Activated CD4-positive, alpha-beta T cell treated with anti-CD3 and anti-CD28 coated beads, Interleukin-2, amount 10 ng/mL, durations not matched to agents 24 days and 14 days (primary cell): Measurements from ENCODE around the gene CDH6. TPM values are rescaled to one million over a fixed set of nuclear protein-coding genes. Genes with fewer than 3 reads are reported as not detected.

Source experiments
- DNase-seq: peaks from one replicate; pipeline ENCODE4 v3.0.0; 2022
- H3K27ac Mint-ChIP-seq: one replicate; pipeline ENCODE4 v1.8.0; 2022; ENCODE audit warnings: mild to moderate bottlenecking, mixed read lengths
- H3K27me3 Mint-ChIP-seq: one replicate; pipeline ENCODE4 v1.8.0; 2022; ENCODE audit warnings: mixed read lengths
- H3K36me3 Mint-ChIP-seq: one replicate; pipeline ENCODE4 v1.8.0; 2022; ENCODE audit warnings: low read depth, mild to moderate bottlenecking, mixed read lengths
- H3K4me1 Mint-ChIP-seq: one replicate; pipeline ENCODE4 v1.8.0; 2021; ENCODE audit warnings: mixed read lengths
- H3K4me3 Mint-ChIP-seq: one replicate; pipeline ENCODE4 v1.8.0; 2022; ENCODE audit warnings: mild to moderate bottlenecking, moderate library complexity, mixed read lengths
- H3K9me3 Mint-ChIP-seq: one replicate; pipeline ENCODE4 v1.8.0; 2021; ENCODE audit warnings: mixed read lengths
- intact Hi-C: fragments of 100-400 bp; cut with micrococcal nuclease; formaldehyde crosslinking; loops from one replicate; pipeline ENCODE4 v1.15.1; 2023
- total RNA-seq: library from RNA; stranded (reverse); gene quantifications from 2 replicates; pipeline ENCODE4 v1.2.3, GENCODE V29; 2022

CDH6 gene
- total RNA-seq: not detected in 2 replicates

DNA sequence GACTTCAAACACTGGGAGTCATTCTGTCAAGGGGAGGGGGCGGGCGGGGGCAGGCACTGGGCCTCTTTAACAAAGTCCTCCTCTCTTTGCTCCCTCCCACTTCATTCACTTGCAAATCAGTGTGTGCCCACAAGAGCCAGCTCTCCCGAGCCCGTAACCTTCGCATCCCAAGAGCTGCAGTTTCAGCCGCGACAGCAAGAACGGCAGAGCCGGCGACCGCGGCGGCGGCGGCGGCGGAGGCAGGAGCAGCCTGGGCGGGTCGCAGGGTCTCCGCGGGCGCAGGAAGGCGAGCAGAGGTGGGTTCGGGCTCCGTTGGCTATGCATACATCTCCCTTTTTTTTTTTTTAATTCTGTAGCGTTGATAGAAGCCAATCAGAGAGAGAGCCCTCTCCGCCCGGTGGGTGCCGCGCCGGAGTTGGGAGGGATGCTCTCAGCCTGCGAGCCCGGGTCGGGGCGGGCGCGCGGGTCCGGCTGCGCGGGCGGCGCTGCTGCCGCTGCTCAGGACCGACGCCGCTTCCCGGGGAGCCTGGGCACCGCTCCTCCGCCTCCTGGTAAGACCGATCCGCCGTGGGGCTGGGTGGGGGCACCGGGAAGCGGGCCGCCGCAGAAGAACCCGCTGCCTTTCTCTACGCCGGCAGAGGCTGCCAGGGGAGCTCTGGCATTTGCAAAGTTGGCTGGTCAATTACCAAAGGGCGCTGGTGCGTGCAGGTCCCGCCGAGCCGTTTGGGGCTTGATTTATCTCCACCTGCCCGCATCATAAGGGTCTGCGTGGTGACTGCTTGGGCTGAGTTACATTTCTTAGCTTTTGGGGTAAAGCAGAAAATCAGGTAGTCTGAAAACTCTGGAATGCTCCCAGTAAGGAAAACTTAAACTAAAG is at the start of gene CDH6:
Gene CDH6 (plus strand): TSS at position 96 of the 877 bp plus-strand sequence. CDS start 73,788 bp downstream, outside the sequence.
- Mint-ChIP-seq H3K27ac (no peak within 1 kb of the TSS), H3K9me3 (peaks cover 3% of the 10 kb centered on the region), H3K27me3 (peaks cover 40% of the 10 kb centered on the region), H3K4me3 (no peak within 1 kb of the TSS), H3K4me1 (no peaks in the 10 kb centered on the region), H3K36me3 (no peaks in the 10 kb centered on the region)
- DNase-seq: no peak
- intact Hi-C loops: no loop called here

DNA sequence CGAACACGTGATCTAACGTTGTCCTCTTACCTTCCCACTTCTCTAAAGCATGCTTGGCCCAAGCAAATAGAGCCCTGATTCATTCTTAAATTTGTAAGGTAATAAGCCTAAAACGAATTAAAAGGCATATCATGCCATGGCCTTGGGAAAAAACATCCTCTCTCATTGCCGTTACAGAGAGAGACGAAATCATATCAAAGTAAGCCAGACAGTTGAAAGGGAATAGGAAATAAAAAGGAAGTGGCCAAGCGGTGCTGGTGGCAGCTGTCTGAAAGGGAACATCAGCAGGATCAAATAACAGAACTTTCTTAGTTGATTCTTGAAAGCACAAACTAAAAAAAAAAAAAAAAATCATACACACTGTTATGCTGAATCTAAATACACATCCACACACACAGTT is 49.1 kb upstream of the CDH6 start:
- Mint-ChIP-seq H3K27ac (no peak overlapping the region), H3K4me1 (no peaks in the 10 kb centered on the region), H3K27me3 (no peaks in the 10 kb centered on the region), H3K36me3 (no peaks in the 10 kb centered on the region), H3K9me3 (no peaks in the 10 kb centered on the region), H3K4me3 (no peak overlapping the region)
- intact Hi-C loops: no loop called here
- DNase-seq: no peak

- Mint-ChIP-seq H3K4me3 (no peak overlapping the region), H3K27ac (no peak overlapping the region), H3K36me3 (no peaks in the 10 kb centered on the region), H3K9me3 (no peaks in the 10 kb centered on the region), H3K27me3 (no peaks in the 10 kb centered on the region), H3K4me1 (no peaks in the 10 kb centered on the region)
- intact Hi-C loops: no loop called here
- DNase-seq: no peak
These were observed 44.5 kb upstream of the CDH6 start for GRCh38 chr5:31148959-31149475.

GRCh38 chr5:31153521-31153920 is 40.0 kb upstream of the CDH6 start:
- no peak for DNase-seq
- Mint-ChIP-seq H3K36me3 (no peaks in the 10 kb centered on the region), H3K4me3 (no peak overlapping the region), H3K9me3 (no peaks in the 10 kb centered on the region), H3K4me1 (no peaks in the 10 kb centered on the region), H3K27me3 (no peaks in the 10 kb centered on the region), H3K27ac (no peak overlapping the region)
- intact Hi-C loops: no loop called here

- Mint-ChIP-seq H3K27ac (no peak overlapping the region), H3K4me3 (no peak overlapping the region), H3K36me3 (no peaks in the 10 kb centered on the region), H3K9me3 (no peaks in the 10 kb centered on the region), H3K4me1 (no peaks in the 10 kb centered on the region), H3K27me3 (no peaks in the 10 kb centered on the region)
- intact Hi-C loops: no loop called here
- DNase-seq: no peak
These were observed 36.8 kb upstream of the CDH6 start for GRCh38 chr5:31156631-31157160.

DNA sequence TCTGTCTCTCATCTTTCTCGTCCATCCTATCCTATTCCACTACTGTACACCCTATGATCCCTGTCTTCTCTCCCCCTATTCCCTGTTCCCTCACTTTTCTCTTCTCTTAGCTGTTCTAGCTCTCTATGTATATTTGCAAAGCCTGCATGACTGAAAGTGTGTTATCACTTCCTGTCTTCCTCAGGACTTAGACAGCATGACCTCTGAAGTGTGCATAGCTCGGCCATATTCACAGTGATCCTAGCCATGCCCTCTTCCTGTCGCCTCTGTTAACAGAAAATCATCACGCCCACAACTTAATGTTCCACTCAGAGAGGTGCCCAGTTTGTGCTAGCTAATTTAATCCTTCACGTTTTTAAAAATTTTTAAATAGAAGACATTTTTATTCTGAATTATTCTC is 35.8 kb upstream of the CDH6 start:
- H3K27me3 Mint-ChIP-seq: no peaks in the 10 kb centered on the region
- H3K4me3 Mint-ChIP-seq: no peak overlapping the region
- no peaks in the 10 kb centered on the region for H3K9me3 Mint-ChIP-seq
- no peaks in the 10 kb centered on the region for H3K4me1 Mint-ChIP-seq
- no peak overlapping the region for H3K27ac Mint-ChIP-seq
- no peak for DNase-seq
- no peaks in the 10 kb centered on the region for H3K36me3 Mint-ChIP-seq
- intact Hi-C loops: no loop called here

DNA sequence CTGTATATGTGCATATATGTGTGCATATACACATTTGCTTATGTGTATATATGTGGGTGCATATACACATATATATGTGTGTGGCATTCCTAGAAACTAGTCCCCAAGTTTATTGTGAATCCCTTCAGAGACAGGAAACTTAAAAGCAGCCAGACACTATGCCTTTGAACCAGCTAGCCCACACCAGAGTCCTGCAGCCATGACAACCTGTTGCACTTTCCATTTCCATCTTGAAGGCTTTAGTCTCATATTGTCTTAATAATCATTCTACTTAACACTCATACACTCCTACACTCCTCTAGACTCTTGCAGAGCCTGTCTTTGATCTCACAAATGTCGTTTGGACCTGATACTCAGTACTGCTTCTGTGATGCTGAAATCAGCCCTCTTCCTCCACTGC is 34.8 kb upstream of the CDH6 start:
- H3K4me1 Mint-ChIP-seq: no peaks in the 10 kb centered on the region
- H3K9me3 Mint-ChIP-seq: no peaks in the 10 kb centered on the region
- H3K27me3 Mint-ChIP-seq: no peaks in the 10 kb centered on the region
- H3K4me3 Mint-ChIP-seq: no peak overlapping the region
- no peaks in the 10 kb centered on the region for H3K36me3 Mint-ChIP-seq
- intact Hi-C loops: no loop called here
- no peak overlapping the region for H3K27ac Mint-ChIP-seq
- no peak for DNase-seq

DNA sequence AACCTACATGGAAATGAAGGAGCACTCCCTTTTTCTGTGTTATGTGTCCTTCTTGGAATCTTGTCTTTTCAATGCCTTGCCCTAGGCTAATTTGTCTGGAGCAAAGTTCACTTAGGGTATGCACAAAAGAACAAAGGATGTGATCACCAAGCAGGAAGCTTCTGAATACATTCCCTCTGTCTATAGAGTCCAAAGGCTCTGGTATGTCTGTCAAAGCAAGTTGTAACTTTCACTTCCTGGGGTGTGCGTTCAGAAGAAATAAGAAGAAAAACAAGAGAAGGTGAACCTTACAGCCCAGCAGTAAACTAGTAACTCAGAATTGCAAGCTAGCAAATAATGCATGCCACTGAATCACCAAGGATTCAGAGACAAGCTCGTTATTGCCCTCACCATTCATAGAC is 31.7 kb upstream of the CDH6 start:
- Mint-ChIP-seq H3K27me3 (no peaks in the 10 kb centered on the region), H3K9me3 (no peaks in the 10 kb centered on the region), H3K27ac (no peak overlapping the region), H3K4me1 (no peaks in the 10 kb centered on the region), H3K4me3 (no peak overlapping the region), H3K36me3 (no peaks in the 10 kb centered on the region)
- no peak for DNase-seq
- intact Hi-C loops: no loop called here

DNA sequence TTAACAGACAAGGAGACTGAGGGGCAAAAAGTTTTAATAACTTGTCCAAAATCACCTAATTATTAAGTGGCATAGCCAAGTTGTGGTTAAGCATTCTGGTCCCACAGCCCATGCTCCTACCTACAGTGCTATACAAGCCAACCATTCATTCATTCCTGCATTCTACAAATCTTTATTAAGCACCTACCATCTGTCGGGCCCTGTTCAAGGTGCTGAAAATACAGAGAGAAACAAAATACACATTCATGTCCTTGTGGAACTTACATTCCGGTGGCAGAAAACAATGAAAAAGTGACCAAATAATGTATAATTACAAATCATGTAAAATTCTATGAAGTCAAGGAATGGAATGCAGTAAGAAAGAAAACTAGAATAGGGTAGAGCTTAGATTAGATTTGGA is 27.8 kb upstream of the CDH6 start:
- intact Hi-C loops: no loop called here
- Mint-ChIP-seq H3K36me3 (no peaks in the 10 kb centered on the region), H3K4me3 (no peak overlapping the region), H3K27ac (no peak overlapping the region), H3K4me1 (no peaks in the 10 kb centered on the region), H3K27me3 (no peaks in the 10 kb centered on the region), H3K9me3 (no peaks in the 10 kb centered on the region)
- no peak for DNase-seq

DNA sequence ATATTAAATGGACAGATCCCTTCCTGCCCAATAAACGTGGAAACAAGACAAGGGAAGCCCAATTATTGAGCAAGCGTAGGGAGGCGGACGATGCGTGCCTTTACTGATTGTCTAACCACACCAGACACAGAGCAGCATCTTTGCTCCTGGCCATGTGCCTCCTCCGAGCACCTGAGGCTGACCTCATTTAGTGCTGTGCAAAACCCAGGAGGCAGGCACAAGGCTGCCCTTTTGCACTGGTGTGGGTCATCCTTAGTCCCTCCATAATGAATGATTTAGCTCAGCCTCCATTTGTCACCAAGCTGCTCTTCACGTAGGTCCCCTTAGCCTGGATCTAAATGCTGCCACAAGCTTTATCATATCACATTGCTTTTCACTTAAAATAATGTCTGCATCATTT is 24.1 kb upstream of the CDH6 start:
- no peak for DNase-seq
- Mint-ChIP-seq H3K27ac (no peak overlapping the region), H3K4me3 (no peak overlapping the region), H3K36me3 (no peaks in the 10 kb centered on the region), H3K27me3 (no peaks in the 10 kb centered on the region), H3K4me1 (no peaks in the 10 kb centered on the region), H3K9me3 (no peaks in the 10 kb centered on the region)
- intact Hi-C loops: no loop called here

DNA sequence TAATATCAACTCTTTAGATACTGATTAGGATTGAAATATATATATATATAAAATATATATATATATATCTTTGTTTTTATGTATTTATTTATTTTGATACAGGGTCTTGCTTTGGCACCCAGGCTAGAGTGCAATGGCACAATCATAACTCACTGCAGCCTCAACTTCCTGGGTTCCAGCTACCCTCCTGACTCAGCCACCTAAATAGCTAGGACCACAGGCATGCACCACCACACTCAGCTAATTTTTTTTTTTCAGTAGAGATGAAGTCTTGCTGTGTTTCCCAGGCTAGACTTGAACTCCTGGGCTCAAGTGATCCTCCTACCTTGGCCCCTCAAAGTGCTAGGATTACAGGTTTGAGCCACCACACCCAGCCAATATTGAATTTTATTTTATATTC is 20.6 kb upstream of the CDH6 start:
- Mint-ChIP-seq H3K36me3 (no peaks in the 10 kb centered on the region), H3K4me1 (no peaks in the 10 kb centered on the region), H3K27me3 (no peaks in the 10 kb centered on the region), H3K4me3 (no peak overlapping the region), H3K27ac (no peak overlapping the region), H3K9me3 (no peaks in the 10 kb centered on the region)
- intact Hi-C loops: no loop called here
- DNase-seq: no peak

GRCh38 chr5:31173614-31174013 is 19.9 kb upstream of the CDH6 start:
- no peak for DNase-seq
- no peak overlapping the region for H3K4me3 Mint-ChIP-seq
- no peaks in the 10 kb centered on the region for H3K27me3 Mint-ChIP-seq
- H3K9me3 Mint-ChIP-seq: no peaks in the 10 kb centered on the region
- no peaks in the 10 kb centered on the region for H3K4me1 Mint-ChIP-seq
- intact Hi-C loops: no loop called here
- no peaks in the 10 kb centered on the region for H3K36me3 Mint-ChIP-seq
- H3K27ac Mint-ChIP-seq: no peak overlapping the region

GRCh38 chr5:31181376-31181987 is 12.0 kb upstream of the CDH6 start:
- Mint-ChIP-seq H3K27me3 (no peaks in the 10 kb centered on the region), H3K9me3 (no peaks in the 10 kb centered on the region), H3K36me3 (no peaks in the 10 kb centered on the region), H3K27ac (no peak overlapping the region), H3K4me1 (no peaks in the 10 kb centered on the region), H3K4me3 (no peak overlapping the region)
- DNase-seq: no peak
- intact Hi-C loops: no loop called here

- no peak overlapping the region for H3K27ac Mint-ChIP-seq
- H3K27me3 Mint-ChIP-seq: no peaks in the 10 kb centered on the region
- H3K4me3 Mint-ChIP-seq: no peak overlapping the region
- DNase-seq: no peak
- H3K9me3 Mint-ChIP-seq: no peaks in the 10 kb centered on the region
- no peaks in the 10 kb centered on the region for H3K36me3 Mint-ChIP-seq
- intact Hi-C loops: no loop called here
- H3K4me1 Mint-ChIP-seq: no peaks in the 10 kb centered on the region
These were observed 11.3 kb upstream of the CDH6 start for GRCh38 chr5:31182136-31182535.
